Measurements from ENCODE around the gene PCNX2. TPM values are rescaled to one million over a fixed set of nuclear protein-coding genes. Genes with fewer than 3 reads are reported as not detected.

PCNX2 gene
- total and polyA plus RNA-seq, 10 of the 15 experiments (the other 5 are each of a cell fraction or from before 2014, with no cell fraction given), result 2.1 to 16.4 (median 8.1) TPM

DNA sequence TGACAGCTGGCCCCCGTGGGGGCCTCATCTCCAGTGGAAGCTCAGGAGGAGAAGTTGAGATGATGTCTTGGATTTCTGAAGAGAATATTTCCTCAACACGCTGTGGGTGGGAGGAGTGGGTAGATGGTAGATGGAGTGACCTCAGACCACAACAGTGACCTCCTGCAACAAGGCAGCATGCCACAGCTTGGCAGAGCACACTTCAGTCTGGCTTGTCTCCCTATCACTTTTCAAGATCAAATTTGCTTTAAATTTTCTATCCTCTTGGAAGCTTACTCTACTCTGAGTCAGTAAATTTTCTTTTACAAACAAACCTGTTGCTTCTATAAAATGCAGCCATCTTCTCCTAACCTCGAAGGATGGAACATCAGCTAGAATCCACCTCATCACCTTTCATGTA lies 285.4 kb downstream of the PCNX2 start:
- no peaks in the 10 kb centered on the region for H3K9me3 ChIP-seq (replicated peaks; ENCODE audit: control insufficient read depth, insufficient read depth, low read length)
- no peak overlapping the region for H3K27ac ChIP-seq (ENCODE audit: control insufficient read depth, insufficient read depth)
- no peaks in the 10 kb centered on the region for H3K27me3 ChIP-seq (replicated peaks in 1 of 2; ENCODE audit: control insufficient read depth in 2 of 2, insufficient read depth in 2 of 2, low read length in 1 of 2)
- BruUV-seq (replicated peaks), result no TSS peak
- H3K79me2 ChIP-seq (ENCODE audit: control insufficient read depth, insufficient read depth, low read length), result no peaks in the 10 kb centered on the region
- H4K20me1 ChIP-seq (ENCODE audit: control insufficient read depth, insufficient read depth), result no peaks in the 10 kb centered on the region
- 61% methylated on average over 3 of the region's 3 CpGs for WGBS (ENCODE audit: insufficient coverage, insufficient replicate concordance, low lambda C conversion rate, missing lambda C conversion rate)
- ChIA-PET CTCF (no interaction called here), POLR2A (no interaction called here), RAD21 (ENCODE audit: unreplicated experiment) (no interaction called here), SMC1A (ENCODE audit: uncharacterized antibody, unreplicated experiment) (no interaction called here)
- no peaks in the 10 kb centered on the region for H3K4me1 ChIP-seq (ENCODE audit: control insufficient read depth, insufficient read depth, low read length)
- H3K9ac ChIP-seq (ENCODE audit: control insufficient read depth, insufficient read depth, low read length), result no peak overlapping the region
- ATAC-seq (no peak), DNase-seq (ENCODE audit: low read depth, low spot score) (no peak), FAIRE-seq (no peak)
- H2AFZ ChIP-seq (ENCODE audit: control insufficient read depth, low read depth, low read length), result no peak overlapping the region
- H3K36me3 ChIP-seq (ENCODE audit: control insufficient read depth in 2 of 2, insufficient read depth in 2 of 2, low read length in 1 of 2), result no peaks in the 10 kb centered on the region
- intact Hi-C loops (cut with micrococcal nuclease; ENCODE audit: unreplicated experiment) (no loop called here), in situ Hi-C loops (cut with MboI) (no loop called here)
- H3K4me3 ChIP-seq, result no peak overlapping the region
- H3K4me2 ChIP-seq (ENCODE audit: control insufficient read depth, insufficient read depth), result no peak overlapping the region
- TF ChIP-seq SMAD1 (IDR thresholded peaks at IDR 0.05; ENCODE audit: low read depth, partially characterized antibody) (no peak), IKZF2 (IDR thresholded peaks at IDR 0.05) (no peak), DPF2 (IDR thresholded peaks at IDR 0.05) (no peak), CBFB (IDR thresholded peaks at IDR 0.05; ENCODE audit: low read depth) (no peak), BCL11A (IDR thresholded peaks at IDR 0.05; ENCODE audit: low read depth, low read length) (no peak), CREB1 (IDR thresholded peaks at IDR 0.05; ENCODE audit: low read depth) (no peak), NR2F1 (conservative IDR thresholded peaks at IDR 0.05) (no peak), CBX5 (IDR thresholded peaks at IDR 0.05; ENCODE audit: low read depth) (no peak), HDAC2 (IDR thresholded peaks at IDR 0.05) (no peak), ZNF24 (IDR thresholded peaks at IDR 0.05) (no peak), CEBPB (IDR thresholded peaks at IDR 0.05; ENCODE audit: borderline replicate concordance in 1 of 2, low read depth in 2 of 2, low read length in 2 of 2) (no peak), USF2 (IDR thresholded peaks at IDR 0.05; ENCODE audit: borderline replicate concordance, low read depth, low read length) (no peak), ZNF217 (IDR thresholded peaks at IDR 0.05) (no peak), ATF7 (IDR thresholded peaks at IDR 0.05; ENCODE audit: low read depth) (no peak), MEF2B (IDR thresholded peaks at IDR 0.05; ENCODE audit: partially characterized antibody, poor library complexity, severe bottlenecking) (no peak), RCOR1 (conservative IDR thresholded peaks at IDR 0.05; ENCODE audit: low read depth, low read length) (no peak)
- TF ChIP-seq, protein P1, sequence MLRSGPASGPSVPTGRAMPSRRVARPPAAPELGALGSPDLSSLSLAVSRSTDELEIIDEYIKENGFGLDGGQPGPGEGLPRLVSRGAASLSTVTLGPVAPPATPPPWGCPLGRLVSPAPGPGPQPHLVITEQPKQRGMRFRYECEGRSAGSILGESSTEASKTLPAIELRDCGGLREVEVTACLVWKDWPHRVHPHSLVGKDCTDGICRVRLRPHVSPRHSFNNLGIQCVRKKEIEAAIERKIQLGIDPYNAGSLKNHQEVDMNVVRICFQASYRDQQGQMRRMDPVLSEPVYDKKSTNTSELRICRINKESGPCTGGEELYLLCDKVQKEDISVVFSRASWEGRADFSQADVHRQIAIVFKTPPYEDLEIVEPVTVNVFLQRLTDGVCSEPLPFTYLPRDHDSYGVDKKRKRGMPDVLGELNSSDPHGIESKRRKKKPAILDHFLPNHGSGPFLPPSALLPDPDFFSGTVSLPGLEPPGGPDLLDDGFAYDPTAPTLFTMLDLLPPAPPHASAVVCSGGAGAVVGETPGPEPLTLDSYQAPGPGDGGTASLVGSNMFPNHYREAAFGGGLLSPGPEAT (IDR thresholded peaks at IDR 0.05; ENCODE audit: low read depth), result no peak
- TF ChIP-seq, protein P2, sequence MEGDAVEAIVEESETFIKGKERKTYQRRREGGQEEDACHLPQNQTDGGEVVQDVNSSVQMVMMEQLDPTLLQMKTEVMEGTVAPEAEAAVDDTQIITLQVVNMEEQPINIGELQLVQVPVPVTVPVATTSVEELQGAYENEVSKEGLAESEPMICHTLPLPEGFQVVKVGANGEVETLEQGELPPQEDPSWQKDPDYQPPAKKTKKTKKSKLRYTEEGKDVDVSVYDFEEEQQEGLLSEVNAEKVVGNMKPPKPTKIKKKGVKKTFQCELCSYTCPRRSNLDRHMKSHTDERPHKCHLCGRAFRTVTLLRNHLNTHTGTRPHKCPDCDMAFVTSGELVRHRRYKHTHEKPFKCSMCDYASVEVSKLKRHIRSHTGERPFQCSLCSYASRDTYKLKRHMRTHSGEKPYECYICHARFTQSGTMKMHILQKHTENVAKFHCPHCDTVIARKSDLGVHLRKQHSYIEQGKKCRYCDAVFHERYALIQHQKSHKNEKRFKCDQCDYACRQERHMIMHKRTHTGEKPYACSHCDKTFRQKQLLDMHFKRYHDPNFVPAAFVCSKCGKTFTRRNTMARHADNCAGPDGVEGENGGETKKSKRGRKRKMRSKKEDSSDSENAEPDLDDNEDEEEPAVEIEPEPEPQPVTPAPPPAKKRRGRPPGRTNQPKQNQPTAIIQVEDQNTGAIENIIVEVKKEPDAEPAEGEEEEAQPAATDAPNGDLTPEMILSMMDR (IDR thresholded peaks at IDR 0.05 in 2 of 3, conservative IDR thresholded peaks at IDR 0.05 in 1 of 3; ENCODE audit: control insufficient read depth in 2 of 3, extremely low read depth in 1 of 3, insufficient read depth in 1 of 3, low read depth in 3 of 3, low read length in 3 of 3), result no peak
- TF ChIP-seq, protein P3, sequence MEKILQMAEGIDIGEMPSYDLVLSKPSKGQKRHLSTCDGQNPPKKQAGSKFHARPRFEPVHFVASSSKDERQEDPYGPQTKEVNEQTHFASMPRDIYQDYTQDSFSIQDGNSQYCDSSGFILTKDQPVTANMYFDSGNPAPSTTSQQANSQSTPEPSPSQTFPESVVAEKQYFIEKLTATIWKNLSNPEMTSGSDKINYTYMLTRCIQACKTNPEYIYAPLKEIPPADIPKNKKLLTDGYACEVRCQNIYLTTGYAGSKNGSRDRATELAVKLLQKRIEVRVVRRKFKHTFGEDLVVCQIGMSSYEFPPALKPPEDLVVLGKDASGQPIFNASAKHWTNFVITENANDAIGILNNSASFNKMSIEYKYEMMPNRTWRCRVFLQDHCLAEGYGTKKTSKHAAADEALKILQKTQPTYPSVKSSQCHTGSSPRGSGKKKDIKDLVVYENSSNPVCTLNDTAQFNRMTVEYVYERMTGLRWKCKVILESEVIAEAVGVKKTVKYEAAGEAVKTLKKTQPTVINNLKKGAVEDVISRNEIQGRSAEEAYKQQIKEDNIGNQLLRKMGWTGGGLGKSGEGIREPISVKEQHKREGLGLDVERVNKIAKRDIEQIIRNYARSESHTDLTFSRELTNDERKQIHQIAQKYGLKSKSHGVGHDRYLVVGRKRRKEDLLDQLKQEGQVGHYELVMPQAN (conservative IDR thresholded peaks at IDR 0.05), result no peak

Measured in GM12878 (cell line).